Measurements from ENCODE around the gene CBL. TPM values are rescaled to one million over a fixed set of nuclear protein-coding genes. Genes with fewer than 3 reads are reported as not detected.
"Not testable (repeated sequence)": the region's sequence is repeated elsewhere in the genome, so short reads cannot be mapped to it uniquely, and the experiment has no call there.

CBL gene
- total RNA-seq, 1 experiment from 2014 or later = 18.8 TPM

- no peak for DNase-seq (ENCODE audit: low read depth)
Measured at GRCh38 chr11:119209186-119209585, 3.0 kb downstream of the CBL start.

GRCh38 chr11:119210050-119210449, 3.9 kb downstream of the CBL start:
- DNase-seq (ENCODE audit: low read depth) = peak; percentile 14

DNA sequence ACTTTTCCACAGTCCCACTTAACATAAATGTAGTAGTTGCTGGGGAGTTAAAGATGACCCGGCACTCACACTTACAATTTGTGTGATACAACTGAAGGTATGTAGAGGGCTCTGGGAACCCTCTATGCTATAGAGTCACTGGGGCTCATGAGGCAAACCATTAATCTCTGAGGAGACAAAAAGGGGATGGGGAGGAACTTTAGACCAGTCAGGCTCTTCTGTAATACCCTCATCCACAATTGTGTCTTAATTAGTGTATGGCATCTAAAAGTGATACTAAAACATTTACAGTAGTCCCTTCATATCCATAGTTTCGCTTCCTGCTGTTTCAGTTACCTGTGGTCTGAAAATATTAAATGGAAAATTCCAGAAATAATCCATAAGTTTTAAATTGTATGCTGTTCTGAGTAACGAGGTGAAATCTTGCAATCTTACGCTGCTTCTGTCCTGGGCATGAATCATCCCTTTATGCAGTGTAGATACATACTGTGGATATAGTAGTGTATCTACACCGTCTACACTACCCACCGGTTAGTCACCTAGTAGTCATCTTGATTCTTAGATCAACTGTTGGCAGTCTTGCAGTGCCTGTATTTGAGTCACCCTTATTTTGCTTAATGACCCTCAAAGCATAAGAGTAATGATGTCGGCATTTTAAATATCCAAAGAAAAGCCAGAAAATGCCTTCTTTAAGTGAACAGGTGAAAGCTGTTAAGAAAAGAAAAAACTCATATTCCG, 12.2 kb downstream of the CBL start:
- peak; percentile 96 for DNase-seq (ENCODE audit: low read depth)

DNA sequence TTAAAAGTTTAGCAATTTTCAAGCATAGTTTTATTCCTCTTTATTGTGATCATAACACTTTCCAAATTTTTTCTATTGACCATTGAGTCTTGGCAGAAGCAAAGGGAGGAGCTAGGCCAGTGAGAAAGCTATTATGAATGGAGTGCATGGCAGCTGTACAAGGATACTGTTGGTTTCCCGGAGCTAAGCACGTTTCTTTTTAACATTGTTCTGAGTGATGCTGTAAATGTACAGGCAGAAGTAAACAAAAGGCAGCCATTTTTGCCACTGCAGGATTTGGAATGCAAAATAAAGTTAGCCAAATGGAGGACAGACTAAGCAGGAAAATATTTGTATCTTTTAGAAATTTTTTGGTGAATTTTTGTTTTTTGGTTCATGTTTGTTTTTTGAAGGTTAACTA, 16.2 kb downstream of the CBL start:
- peak; percentile 56 for DNase-seq (ENCODE audit: low read depth)

DNA sequence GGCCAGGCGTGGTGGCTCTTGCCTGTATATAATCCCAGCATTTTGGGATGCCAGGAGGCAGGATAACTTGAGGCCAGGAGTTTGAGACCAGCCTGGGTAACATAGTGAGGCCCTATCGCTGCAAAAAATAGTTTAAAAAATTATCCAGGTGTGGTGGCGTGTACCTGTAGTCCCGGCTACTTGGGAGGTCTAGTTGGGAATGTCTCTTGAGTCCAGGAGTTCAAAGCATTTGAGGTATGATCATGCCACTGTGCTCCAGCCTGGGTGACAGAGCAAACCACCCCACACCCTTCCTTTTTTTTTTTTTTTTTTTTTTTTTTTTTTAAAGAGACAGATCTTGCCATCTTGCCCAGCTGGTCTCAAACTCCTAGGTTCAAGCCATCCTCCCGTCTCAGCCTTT, 16.8 kb downstream of the CBL start:
- no peak for DNase-seq (ENCODE audit: low read depth)

GRCh38 chr11:119223856-119224255, 17.7 kb downstream of the CBL start:
- DNase-seq (ENCODE audit: low read depth) = peak; percentile 60

DNA sequence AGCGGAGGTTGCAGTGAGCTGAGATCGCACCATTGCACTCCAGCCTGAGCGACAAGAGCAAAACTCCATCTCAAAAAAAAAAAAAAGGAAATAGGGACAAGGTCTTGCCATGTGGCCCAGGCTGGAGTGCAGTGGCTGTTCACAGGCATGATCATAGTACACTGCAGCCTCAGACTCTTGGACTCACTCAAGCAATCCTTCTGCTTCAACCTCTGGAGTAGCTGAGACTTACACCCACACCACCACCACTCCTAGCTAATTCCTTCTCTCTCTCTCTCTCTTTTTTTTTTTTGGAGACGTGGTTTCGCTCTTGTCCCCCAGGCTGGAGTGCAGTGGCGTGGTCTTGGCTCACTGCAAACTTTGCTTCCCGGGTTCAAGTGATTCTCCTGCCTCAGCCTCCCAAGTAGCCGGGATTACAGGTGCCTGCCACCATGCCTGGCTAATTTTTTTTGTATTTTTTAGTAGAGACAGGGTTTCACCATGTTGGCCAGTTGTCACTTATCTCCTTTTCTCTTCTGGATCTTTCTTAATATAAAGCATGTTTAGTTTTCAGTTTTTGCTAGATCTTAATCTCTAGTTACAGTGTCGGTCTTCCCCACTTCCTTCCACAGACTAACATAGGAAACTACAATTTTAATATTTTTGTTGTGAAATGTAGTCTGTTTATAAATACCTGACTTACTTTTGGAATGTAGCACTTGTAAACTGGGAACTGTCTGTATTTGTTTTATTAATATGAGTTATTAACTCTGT, 22.6 kb downstream of the CBL start:
- not testable (repeated sequence) for DNase-seq (ENCODE audit: low read depth)

DNA sequence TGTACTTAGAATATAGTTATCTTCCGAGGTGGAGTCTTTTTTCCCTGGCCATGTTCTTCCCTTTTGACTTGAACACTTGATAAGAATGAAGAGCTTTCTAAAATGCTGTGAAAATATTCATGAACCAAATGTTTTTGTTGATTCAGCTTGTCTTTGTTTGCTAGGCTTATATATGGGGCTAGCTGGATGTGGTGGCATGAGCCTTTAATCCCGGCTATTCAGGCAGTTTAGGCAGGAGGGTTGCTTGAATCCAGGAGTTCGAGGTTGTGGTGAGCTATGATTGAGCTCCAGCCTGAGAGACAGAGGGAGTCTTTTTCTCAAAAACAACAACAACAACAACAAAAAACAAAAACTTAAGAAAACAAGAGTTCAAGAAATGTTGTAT, 23.1 kb downstream of the CBL start:
- no peak for DNase-seq (ENCODE audit: low read depth)

GRCh38 chr11:119229741-119230140, 23.6 kb downstream of the CBL start:
- DNase-seq (ENCODE audit: low read depth) = no peak

DNA sequence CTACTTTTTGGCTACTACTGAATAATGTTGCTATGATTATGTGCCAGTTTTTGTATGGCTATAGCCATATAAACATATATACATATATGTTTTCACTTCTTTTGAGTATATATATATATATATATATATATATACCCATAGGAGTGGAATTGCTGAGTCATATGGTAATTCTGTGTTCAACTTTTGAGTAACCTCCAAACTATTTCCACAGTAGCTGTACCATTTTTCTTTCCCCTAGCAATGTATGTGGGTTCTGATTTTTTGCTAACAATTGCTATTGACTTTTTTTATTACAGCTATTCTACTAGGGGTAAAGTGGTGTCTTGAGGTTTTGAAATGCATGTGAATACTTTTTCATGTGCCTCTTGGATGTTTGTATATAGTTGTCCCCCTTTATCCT, 30.4 kb downstream of the CBL start:
- no peak for DNase-seq (ENCODE audit: low read depth)

GRCh38 chr11:119236891-119237290, 30.8 kb downstream of the CBL start:
- peak; percentile 12 for DNase-seq (ENCODE audit: low read depth)

DNA sequence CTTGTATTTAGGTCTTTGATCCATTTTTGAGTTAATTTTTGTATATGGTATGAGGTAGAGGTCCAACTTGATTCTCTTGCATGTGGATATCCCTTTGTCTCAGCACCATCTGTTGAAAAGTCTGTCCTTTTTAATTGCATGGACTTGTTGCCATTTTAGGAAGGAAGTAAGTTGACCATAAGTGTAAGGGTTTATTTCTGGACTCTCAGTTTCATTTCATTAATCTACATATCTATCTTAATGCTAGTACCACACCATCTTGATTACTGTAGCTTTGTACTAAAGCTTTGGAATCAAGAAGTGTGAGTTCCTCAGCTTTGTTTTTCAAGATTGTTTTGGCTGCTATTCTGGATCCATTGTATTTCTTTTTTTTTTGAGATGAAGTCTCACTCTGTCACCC, 31.4 kb downstream of the CBL start:
- no peak for DNase-seq (ENCODE audit: low read depth)

GRCh38 chr11:119248750-119249670, 42.9 kb downstream of the CBL start:
- DNase-seq (ENCODE audit: low read depth) = no peak

- no peak for DNase-seq (ENCODE audit: low read depth)
Measured at GRCh38 chr11:119249671-119250010, 43.5 kb downstream of the CBL start.

DNA sequence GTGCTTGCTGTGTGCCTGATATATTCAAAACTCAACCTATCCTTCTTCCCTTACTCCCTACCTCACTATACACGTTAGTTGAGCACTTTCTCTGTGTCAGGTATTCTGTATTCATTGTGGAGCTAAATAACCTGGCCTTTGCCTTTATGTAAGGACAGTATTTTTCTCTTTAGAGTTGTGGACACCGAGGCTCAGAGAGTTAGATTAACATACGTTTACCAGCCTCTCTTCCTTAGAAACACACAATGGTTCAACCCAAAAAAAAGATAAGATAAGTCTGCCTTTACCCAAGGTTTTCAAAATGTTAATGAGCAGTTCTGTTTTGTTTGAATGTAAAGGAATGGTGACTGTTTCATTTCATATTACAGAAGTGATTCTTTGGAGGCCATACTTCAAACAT, 45.0 kb downstream of the CBL start:
- no peak for DNase-seq (ENCODE audit: low read depth)

- no peak for DNase-seq (ENCODE audit: low read depth)
Measured at GRCh38 chr11:119254239-119254638, 48.1 kb downstream of the CBL start.

DNA sequence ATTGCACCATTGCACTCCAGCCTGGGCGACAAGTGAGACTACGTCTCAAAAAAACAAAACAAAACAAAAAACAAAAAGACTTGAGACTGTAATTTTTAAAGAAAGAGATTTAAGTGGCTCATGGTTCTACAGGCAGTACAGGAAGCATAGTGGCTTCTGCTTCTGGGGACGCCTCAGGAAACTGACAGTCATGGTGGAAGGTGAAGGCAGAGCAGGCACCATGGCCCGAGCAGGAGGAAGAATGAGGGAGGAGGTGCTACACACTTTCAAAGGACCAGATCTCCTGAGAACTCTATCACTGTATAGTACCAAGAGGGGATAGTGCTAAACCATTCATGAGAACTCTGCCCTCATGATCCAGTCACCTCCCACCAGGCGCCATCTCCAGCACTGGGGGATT, 52.0 kb downstream of the CBL start:
- no peak for DNase-seq (ENCODE audit: low read depth)

DNA sequence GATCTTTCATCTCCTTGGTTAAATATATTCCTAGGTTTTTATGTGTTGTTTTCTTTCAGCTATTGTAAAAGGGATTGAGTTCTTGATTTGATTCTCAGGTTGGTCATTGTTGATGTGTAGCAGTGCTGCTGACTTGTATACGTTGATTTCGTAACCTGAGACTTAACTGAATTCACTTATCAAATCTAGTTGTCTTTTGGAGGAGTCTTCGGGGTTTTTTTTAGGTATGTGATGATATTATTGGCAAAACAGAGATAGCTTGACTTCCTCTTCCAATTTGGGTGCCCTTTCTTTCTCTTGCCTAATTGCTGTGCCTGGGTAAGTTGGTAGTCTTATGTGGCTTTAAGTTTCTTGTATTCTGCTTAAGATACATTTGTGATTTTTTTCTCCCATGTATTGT, 52.8 kb downstream of the CBL start:
- DNase-seq (ENCODE audit: low read depth) = no peak

DNA sequence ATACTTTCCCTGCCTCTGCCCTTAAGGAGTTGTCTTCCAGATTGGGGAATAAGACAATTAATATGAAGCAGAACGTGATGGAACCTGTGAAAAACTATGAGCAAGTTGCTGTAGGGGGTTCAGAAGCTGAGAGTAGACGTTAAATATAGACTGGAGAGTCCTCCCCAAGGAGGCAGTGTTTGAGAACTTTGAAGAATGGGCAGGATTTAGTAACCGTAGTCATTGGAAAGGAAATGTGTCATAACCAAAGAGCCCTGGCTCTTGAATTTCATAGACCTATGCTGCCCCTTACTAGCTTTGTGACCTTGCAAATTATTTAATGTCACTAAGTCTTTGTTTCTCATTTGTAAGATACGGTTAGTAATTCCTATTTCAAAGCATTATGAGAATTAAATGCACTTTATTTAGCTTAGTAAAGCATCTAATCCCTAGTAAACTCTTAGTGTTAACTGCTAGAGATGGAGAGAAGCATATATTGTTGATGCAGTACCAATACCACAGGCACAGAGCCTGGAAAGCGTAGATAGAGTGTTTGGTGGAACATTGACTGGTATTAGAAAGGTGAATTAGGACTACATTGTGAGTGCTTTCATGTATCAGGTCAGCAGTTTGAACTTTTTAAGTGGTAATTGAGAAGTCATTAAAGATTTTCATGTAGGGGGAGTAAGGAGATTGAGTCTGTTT, 56.7 kb downstream of the CBL start:
- peak; percentile 65 for DNase-seq (ENCODE audit: low read depth)

- no peak for DNase-seq (ENCODE audit: low read depth)
Measured at GRCh38 chr11:119263352-119263940, 57.3 kb downstream of the CBL start.

DNA sequence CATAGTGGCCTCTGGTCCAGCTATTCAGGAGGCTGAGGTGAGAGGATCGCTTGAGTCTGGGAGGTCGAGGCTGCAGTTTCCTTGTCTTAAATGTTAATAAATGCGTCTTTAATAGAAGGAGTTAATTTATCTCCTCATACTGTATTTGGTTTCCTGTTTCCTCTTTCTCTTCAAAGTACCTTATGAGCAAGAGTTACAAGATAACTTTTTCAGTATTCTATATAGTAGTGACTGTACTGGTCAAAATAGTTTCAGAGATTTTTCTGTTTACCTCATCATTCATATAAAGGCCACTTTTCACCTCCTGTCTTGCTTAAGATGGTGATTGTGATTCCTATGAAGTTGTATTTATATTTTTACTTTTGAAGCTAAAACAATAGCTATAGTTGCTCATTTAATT, 59.9 kb downstream of the CBL start:
- no peak for DNase-seq (ENCODE audit: low read depth)

All from M059J (cell line).